K562 (cell line): ENCODE data around the gene ZNF428. TPM values are rescaled to one million over a fixed set of nuclear protein-coding genes. Genes with fewer than 3 reads are reported as not detected.
A peak's percentile ranks its signal among the peaks of the same experiment; 100 is the strongest.

Experiments used
- ATAC-seq: fragments of 200-7000 bp; cut with Tn5 transposase; 3 replicates; pipeline ENCODE4 v1.9.1; 2020; ENCODE audit warnings: moderate library complexity
- BruUV-seq: library from RNA; stranded (reverse); fragments of 400-500 nt; replicated peaks from 2 replicates; lab custom pipeline; 2021; lab: Mats Ljungman, UMichigan
- CTCF ChIA-PET: fragments of 300-600 bp; formaldehyde crosslinking; extraction: SDS; loops from one replicate; lab custom pipeline; 2021; ENCODE audit warnings: low intra/inter-chr PET ratio; lab: Yijun Ruan, JAX
- POLR2A ChIA-PET: fragments of 300-600, 350-650 bp; sonication (Branson Sonifier 250); formaldehyde crosslinking; extraction: SDS; loops from one replicate; lab custom pipeline; 2021; ENCODE audit warnings: antibody characterized with exemption, inconsistent platforms; lab: Yijun Ruan, JAX
- DNase-seq, 4 experiments: peaks; one replicate each; pipeline versions ENCODE4 v3.0.0 to v3.0.0-alpha.2; 2011 to 2018; ENCODE audit warnings: low spot score in 3 of 4, mixed read lengths in 3 of 4; ENCODE audit errors: extremely low read depth in 1 of 4
- FAIRE-seq: peaks from 2 replicates; lab custom pipeline; 2011; peaks lifted over from hg19 to GRCh38; lab: Jason Lieb, UNC
- H2AFZ ChIP-seq: 2 replicates; pipeline ENCODE4 v1.6.0; 2011; ENCODE audit warnings: low read depth, low read length, control low read depth, inconsistent platforms
- H3K27ac ChIP-seq: fragments of 200-600 bp; 3 replicates; pipeline ENCODE4 v1.8.0; 2011; ENCODE audit warnings: low read depth, mild to moderate bottlenecking, control low read depth, inconsistent platforms, low read length, moderate library complexity, mixed read lengths; ENCODE audit errors: extremely low read depth
- H3K27me3 ChIP-seq, 2 experiments: fragments of 300-600 bp in 1 of 2; 2 replicates in 1 of 2; 3 replicates in 1 of 2; pipeline versions ENCODE4 v1.6.0 to v1.8.0; 2011; ENCODE audit warnings: inconsistent platforms in 2 of 2, low read length in 2 of 2, mild to moderate bottlenecking in 1 of 2, mixed read lengths in 1 of 2, moderate library complexity in 1 of 2; ENCODE audit not compliant: control insufficient read depth in 2 of 2, insufficient read depth in 2 of 2
- H3K36me3 ChIP-seq: fragments of 300-600 bp; 3 replicates; pipeline ENCODE4 v1.8.0; 2011; ENCODE audit warnings: mild to moderate bottlenecking, low read length, inconsistent platforms; ENCODE audit not compliant: control insufficient read depth, insufficient read depth
- H3K4me1 ChIP-seq, 2 experiments: fragments of 200-600 bp in 1 of 2; replicated peaks in 1 of 2; 2 replicates in 1 of 2; 3 replicates in 1 of 2; pipeline versions ENCODE4 v1.5.1 to v1.8.0; 2011; ENCODE audit warnings: inconsistent platforms in 2 of 2, low read length in 2 of 2, mild to moderate bottlenecking in 1 of 2, mixed read lengths in 1 of 2, moderate library complexity in 1 of 2; ENCODE audit not compliant: control insufficient read depth in 2 of 2, insufficient read depth in 2 of 2
- H3K4me2 ChIP-seq: 2 replicates; pipeline ENCODE4 v1.6.1; 2011; ENCODE audit warnings: low read length, control low read depth, inconsistent platforms, mixed read lengths; ENCODE audit not compliant: insufficient read depth
- H3K4me3 ChIP-seq: fragments of 200-600 bp; sonication (generic), shearing (Covaris generic); 2 replicates; pipeline ENCODE4 v1.5.1; 2016; ENCODE audit warnings: control low read depth, inconsistent platforms
- H3K79me2 ChIP-seq: fragments of 200-600 bp; 3 replicates; pipeline ENCODE4 v1.8.0; 2011; ENCODE audit warnings: low read length, inconsistent platforms; ENCODE audit not compliant: control insufficient read depth, insufficient read depth
- H3K9ac ChIP-seq, 2 experiments: 2 replicates each; pipeline versions ENCODE4 v1.6.0 to v1.6.1; 2011; ENCODE audit warnings: low read depth in 2 of 2, low read length in 2 of 2, control low read depth in 1 of 2, inconsistent platforms in 1 of 2, mild to moderate bottlenecking in 1 of 2, mixed read lengths in 1 of 2; ENCODE audit not compliant: insufficient read depth in 1 of 2
- H3K9me1 ChIP-seq: one replicate; pipeline ENCODE4 v1.6.0; 2011; ENCODE audit warnings: inconsistent platforms, mild to moderate bottlenecking, low read length, moderate library complexity; ENCODE audit not compliant: control insufficient read depth, insufficient read depth
- H3K9me3 ChIP-seq: replicated peaks from 2 replicates; pipeline ENCODE4 v1.5.1; 2011; ENCODE audit warnings: low read depth, low read length, inconsistent platforms; ENCODE audit not compliant: control insufficient read depth, insufficient read depth
- H4K20me1 ChIP-seq: replicated peaks from 2 replicates; pipeline ENCODE4 v1.6.1; 2011; ENCODE audit warnings: low read length, inconsistent platforms, mixed read lengths; ENCODE audit not compliant: control insufficient read depth, insufficient read depth
- CEBPB ChIP-seq: fragments of 450-650 bp; IDR thresholded peaks from 2 replicates; pipeline ENCODE4 v1.6.1; 2016; ENCODE audit warnings: missing genetic modification characterization, missing compliant biosample characterization
- ILK ChIP-seq: fragments of 450-650 bp; IDR thresholded peaks from 2 replicates; pipeline ENCODE4 v1.6.1; 2016; ENCODE audit warnings: missing genetic modification characterization, low read depth, mild to moderate bottlenecking, missing compliant biosample characterization, moderate library complexity, borderline replicate concordance
- WGBS: fragments of 100-300 bp; shearing (Covaris generic); methylation state at CpG from one replicate; pipeline ENCODE4 v1.1.6; 2016; ENCODE audit warnings: low coverage, mixed read lengths; ENCODE audit not compliant: insufficient coverage; ENCODE audit errors: missing lambda C conversion rate; 5-methylcytosine and 5-hydroxymethylcytosine counted together
- in situ Hi-C: fragments of 300-500 bp; cut with MboI; formaldehyde crosslinking; loops from 4 replicates; pipeline ENCODE4 v1.15.0; 2018; ENCODE audit warnings: inconsistent platforms, mixed read lengths
- intact Hi-C: fragments of 100-400 bp; cut with micrococcal nuclease; formaldehyde crosslinking; loops from 2 replicates; pipeline ENCODE4 v1.14.2; 2022
- polyA plus RNA-seq, 8 experiments: library from polyadenylated mRNA; depleted of rRNA in 4 of 8; stranded (reverse) in 5 of 8; unstranded in 3 of 8; fragments of >200 nt; fragmentation: Nextera tagmentation in 2 of 8; fragmentation: Illumina TruSeq in 1 of 8; extraction: Ambion mirVana in 2 of 8; extraction: Trizol in 1 of 8; gene quantifications; 2 replicates each; pipeline versions ENCODE4 v1.2.1 to v1.2.3, GENCODE V29; 2011 to 2014; ENCODE audit warnings: inconsistent platforms in 1 of 8, missing spikeins in 1 of 8
- total RNA-seq, 7 experiments: library from RNA; depleted of rRNA in 6 of 7; stranded (reverse); fragments of >200 nt in 6 of 7; fragmentation: Illumina TruSeq in 2 of 7; extraction: Trizol in 2 of 7; gene quantifications; 2 replicates each; pipeline versions ENCODE4 v1.2.1 to v1.2.3, GENCODE V29; 2011 to 2021; ENCODE audit warnings: low replicate concordance in 1 of 7

The ZNF428 gene
- total and polyA plus RNA-seq, 9 of the 15 experiments (the other 6 are each of a cell fraction or from before 2014, with no cell fraction given) = 0.15 to 85.7 (median 15.9) TPM

GRCh38 chr19:43652546-43652874 is 33.1 kb upstream of the ZNF428 start:
- no peak for TF ChIP-seq ILK
- TF ChIP-seq CEBPB (tag) = peak; percentile 10; the same call in 1 of the 2 replicates
- Histone ChIP-seq H3K9ac (no peak overlapping the region), H3K79me2 (no peaks in the 10 kb centered on the region), H3K4me3 (no peak overlapping the region), H3K27me3 (no peaks in the 10 kb centered on the region), H3K4me1 (peaks cover 0 to 3% of the 10 kb centered on the region in 2 experiments; a peak in 1 of 5 replicates), H3K4me2 (peak overlapping the region; percentile 82; the same call in 1 of the 2 replicates), H2AFZ (peak overlapping the region; percentile 95; the same call in 1 of the 2 replicates), H3K9me1 (no peaks in the 10 kb centered on the region), H3K36me3 (peaks cover 27% of the 10 kb centered on the region; the same call in 2 of the 3 replicates), H3K27ac (no peak overlapping the region), H4K20me1 (no peaks in the 10 kb centered on the region), H3K9me3 (no peaks in the 10 kb centered on the region)
- DNase-seq = no peak
- WGBS = 53% methylated on average over 5 of the region's 5 CpGs
- peak; percentile 44; the same call in 2 of the 3 replicates for ATAC-seq
- ChIA-PET POLR2A (interaction anchor here (0.6 to 1.0 kb wide), 4 partner anchors 16 to 936 kb away, joined by 3 to 6 read pairs (median 4); no protein-coding TSS in a partner anchor), CTCF (interaction anchor here (2.1 to 2.3 kb wide), 3 partner anchors 57 to 205 kb away, joined by 5 to 7 read pairs (median 6); partner anchors contain the start of gene IRGQ)
- BruUV-seq = no TSS peak
- FAIRE-seq = no peak
- intact Hi-C loops (loop anchor here (1.0 to 10.0 kb wide), 3 partner anchors 56 to 208 kb away; partner anchors contain the start of genes IRGQ and ZNF576), in situ Hi-C loops (loop anchor here (5.0 kb wide), 2 partner anchors 95 to 205 kb away; no protein-coding TSS in a partner anchor)
